HG02981 (cell line): ENCODE data around the gene ACER2.
A peak's percentile ranks its signal among the peaks of the same experiment; 100 is the strongest.
"Not testable (repeated sequence)": the region's sequence is repeated elsewhere in the genome, so short reads cannot be mapped to it uniquely, and the experiment has no call there.

Experiments used
- ATAC-seq: cut with Tn5 transposase; IDR thresholded peaks from one replicate; pipeline ENCODE4 v1.9.1; 2021; ENCODE audit warnings: mild to moderate bottlenecking, moderate library complexity; ENCODE audit not compliant: unreplicated experiment

The ACER2 gene

DNA sequence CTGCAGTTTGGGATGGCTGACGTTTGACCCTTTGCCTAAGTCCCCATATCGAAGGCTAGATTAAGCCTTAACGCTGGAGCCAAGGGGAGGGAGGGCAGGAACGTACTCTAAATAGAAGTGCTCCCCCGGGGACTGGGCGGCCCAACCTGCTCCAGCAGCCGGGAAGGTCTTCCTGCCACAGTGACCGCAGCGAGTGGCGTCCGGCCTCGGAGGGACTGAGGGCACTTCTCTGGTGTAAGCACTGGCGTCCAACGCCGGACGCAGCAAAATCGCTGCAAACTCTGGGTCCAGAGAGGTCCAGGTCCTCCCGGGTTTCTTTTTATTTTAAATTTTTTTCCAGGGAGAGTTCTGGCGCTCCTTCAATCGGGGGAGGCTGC lies 505 bp upstream of the ACER2 start:
- peak; percentile 1 for ATAC-seq

DNA sequence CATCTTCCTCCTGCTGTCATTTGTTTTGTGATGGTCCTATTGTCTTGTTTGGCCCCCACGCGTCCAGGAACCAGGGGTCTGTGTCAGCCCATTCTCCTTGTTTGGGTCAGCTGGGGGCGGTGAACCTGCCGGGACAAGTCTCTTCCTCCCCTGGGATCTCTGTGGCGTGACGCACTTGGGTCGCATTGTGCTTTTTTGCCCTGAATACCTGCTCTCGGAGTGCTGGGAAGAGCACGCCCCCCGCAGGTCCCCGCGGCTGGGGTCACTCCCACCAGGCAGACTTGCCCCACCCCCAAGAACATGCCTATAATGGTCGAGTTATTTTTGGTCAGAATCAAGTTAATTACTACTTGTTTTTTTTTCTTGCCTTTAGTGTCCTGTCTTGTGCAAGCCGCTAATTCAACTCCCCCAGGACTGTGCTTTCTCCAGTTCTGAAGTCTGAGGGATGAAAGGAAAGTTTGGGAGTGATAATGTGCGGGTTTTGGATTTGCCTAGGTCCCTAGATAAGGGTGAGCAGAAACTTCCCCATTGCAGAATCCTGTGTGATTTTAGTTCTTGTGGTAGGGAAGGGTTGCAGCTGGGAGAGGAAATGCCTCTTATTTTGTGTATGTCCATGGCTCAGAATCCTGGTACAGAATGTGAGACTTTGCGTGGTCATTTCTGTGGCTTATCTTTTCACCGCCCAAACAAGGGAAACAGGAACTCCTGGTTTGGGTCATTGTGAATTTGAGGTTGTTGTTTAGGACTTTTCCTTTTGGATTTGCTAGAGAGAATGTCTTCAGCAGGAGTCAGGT lies 789 bp downstream of the ACER2 start:
- peak; percentile 8 for ATAC-seq

- no peak for ATAC-seq
These were observed 1.3 kb downstream of the ACER2 start for GRCh38 chr9:19410195-19410503.

- ATAC-seq: no peak
These were observed 1.8 kb downstream of the ACER2 start for GRCh38 chr9:19410594-19410993.

- ATAC-seq: no peak
These were observed 2.5 kb downstream of the ACER2 start for GRCh38 chr9:19411316-19411715.

DNA sequence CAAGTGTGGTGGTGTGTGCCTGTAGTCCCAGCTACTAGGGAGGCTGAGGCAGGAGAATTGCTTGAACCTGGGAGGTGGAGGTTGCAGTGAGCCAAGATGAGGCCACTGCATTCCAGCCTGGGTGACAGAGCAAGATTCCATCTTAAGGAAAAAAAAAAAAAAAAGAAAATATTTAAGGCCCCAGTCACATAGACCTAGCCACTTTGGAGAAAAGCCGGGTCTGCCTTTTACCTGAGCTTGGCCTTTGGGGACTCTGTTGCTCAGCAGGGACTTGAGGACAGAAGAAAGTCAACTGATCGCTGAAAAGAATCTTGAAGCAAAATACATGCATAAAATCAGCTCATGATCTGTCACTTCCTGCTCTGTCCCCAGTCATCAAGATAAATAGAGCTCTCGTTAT lies 4.6 kb downstream of the ACER2 start:
- not testable (repeated sequence) for ATAC-seq

GRCh38 chr9:19416143-19416542 lies 7.3 kb downstream of the ACER2 start:
- no peak for ATAC-seq

GRCh38 chr9:19420877-19421276 lies 12.1 kb downstream of the ACER2 start:
- no peak for ATAC-seq

DNA sequence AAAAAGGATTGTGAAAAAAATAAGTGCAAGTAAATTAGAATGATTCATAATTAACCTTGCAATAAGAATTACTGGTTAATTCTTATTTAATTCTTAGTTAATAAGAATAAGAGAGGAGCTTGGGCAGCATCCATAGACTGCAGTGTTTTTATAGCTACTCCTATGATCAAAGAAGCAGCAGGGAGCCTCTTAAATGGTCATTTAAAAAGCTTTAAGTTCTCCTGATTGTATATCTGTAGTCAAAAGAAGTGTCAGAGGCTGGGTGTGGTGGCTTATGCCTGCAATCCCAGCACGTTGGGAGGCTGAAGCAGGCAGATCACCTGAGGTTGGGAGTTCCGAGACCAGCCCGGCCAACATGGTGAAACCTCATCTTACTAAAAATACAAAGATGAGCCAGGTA lies 14.4 kb downstream of the ACER2 start:
- no peak for ATAC-seq

DNA sequence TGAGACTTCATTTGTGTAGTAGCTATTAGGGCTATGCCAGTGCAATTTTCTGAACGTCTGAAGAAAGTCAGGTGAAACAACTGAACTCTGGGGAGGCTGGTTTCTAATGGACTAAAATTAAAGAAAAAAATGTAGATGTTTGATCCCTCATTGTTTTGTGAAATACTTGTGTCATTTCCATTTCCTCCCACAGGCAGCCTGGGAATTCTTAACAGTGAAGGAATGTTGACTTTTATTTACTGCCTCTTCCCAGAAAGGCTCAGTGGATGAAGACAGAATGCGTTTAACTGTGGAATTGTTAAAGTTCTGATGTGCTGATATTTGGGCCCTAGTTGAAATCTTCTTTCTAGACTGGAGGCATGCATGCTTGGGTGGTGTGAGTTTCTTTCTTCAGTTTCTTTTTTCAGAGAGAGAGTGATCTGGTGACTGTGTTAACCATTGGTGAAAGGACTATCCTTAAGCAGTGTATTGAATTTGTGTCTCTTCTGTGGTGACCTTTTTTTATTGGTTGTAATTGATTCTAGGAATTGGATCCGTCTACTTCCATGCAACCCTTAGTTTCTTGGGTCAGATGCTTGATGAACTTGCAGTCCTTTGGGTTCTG lies 15.5 kb downstream of the ACER2 start:
- ATAC-seq: peak; percentile 74

GRCh38 chr9:19429595-19429994 lies 20.8 kb downstream of the ACER2 start:
- no peak for ATAC-seq

DNA sequence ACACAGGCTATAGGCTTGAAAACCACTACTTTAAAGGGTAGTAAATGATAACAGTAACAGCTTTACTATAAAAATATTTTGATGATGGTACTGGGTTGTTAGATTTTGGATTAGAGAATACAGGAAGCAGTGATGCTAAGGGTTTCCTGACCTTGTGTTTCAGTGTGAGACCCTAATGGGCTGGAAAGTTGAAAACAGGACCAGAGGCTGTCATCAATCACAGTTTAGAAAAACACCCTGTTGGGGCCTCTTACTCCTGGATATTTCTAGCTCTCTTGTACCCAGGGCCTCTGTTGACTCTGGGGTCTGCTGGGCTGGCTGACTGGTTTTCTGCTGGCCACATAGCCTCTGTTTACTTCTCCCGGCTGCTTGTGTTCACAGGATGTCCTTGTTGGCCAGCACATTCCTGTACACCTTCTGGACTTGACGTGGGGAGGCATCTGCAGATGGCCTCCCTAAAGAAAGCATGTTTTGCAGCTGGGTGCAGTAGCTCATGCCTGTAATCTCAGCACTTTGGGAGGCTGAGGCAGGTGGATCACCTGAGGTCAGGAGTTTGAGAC lies 21.5 kb downstream of the ACER2 start:
- no peak for ATAC-seq

DNA sequence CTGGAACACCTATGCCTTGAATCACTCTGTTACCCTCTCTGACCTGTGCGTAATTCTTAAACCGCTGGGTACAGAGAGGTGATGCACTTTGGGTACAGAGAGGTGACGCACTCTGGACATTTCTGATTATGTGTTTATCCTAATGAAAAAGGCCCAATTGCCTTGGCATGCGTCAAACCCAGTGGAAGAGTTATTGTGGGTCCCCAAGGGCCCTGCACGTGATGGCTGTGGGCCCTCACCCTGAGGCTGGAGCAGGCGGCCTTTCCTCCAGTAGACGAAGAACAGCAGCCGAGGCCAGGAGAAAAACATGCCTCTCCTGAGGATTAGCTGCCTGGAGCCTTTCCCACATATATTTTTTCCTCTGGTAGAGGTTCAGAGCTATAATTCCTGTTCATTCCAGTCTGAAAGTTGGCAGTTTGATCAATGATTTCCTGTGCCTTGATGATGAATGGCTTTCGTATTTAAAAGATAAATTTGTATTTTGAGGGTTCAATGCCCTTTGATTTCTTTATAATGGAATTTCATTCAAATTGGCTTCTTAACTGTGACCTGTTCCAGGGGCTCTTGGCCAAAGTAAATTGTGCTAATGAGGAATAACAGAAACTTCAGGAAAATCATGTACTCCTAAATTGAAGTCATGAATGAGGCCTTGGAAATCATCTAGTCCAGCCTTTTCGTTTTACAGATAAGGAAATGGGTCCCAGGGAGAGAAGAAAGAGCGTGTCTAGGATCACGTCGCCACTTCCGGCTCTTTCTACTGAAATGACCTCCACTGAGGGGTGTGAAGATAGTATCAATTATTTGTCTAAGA lies 22.8 kb downstream of the ACER2 start:
- ATAC-seq: no peak

DNA sequence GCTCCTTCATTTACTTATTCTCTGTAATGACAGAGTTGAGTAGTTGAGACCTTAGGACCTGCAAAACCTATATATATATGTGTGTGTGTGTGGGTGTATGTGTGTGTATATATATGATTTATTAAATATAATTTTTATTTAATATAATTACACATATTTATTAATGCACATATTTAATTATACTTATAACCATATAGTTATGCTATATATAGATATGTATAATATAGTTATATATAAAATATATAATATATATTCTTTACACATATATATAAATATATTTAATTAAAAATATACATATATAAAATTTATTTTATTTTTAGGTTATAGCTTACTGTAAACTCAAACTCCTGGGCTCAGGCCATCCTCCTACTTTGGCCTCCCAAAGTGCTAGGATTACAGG lies 23.7 kb downstream of the ACER2 start:
- no peak for ATAC-seq

- ATAC-seq: not testable (repeated sequence)
These were observed 24.9 kb downstream of the ACER2 start for GRCh38 chr9:19433729-19434128.

DNA sequence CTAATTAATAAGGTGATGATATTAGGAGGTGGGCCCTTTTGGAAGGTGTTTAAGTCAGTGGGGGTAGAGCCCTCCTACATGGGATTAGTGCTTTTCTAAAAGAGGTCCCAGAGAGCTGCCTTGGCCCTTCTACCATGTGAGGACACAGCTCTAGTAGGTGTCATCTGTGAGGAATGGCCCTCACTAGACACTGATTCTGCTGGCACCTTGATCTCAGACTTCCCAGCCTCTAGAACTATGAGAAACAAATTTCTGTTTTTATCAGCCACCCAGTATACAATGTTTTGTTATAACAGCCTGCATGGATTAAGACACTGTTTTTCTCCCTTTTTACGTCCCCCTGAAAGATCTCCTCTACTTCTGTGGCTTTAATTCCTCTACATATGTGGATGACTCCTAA lies 31.6 kb downstream of the ACER2 start:
- ATAC-seq: no peak

- peak; percentile 30 for ATAC-seq
These were observed 32.2 kb downstream of the ACER2 start for GRCh38 chr9:19440823-19441580.

GRCh38 chr9:19441730-19442129 lies 32.9 kb downstream of the ACER2 start:
- peak; percentile 74 for ATAC-seq

DNA sequence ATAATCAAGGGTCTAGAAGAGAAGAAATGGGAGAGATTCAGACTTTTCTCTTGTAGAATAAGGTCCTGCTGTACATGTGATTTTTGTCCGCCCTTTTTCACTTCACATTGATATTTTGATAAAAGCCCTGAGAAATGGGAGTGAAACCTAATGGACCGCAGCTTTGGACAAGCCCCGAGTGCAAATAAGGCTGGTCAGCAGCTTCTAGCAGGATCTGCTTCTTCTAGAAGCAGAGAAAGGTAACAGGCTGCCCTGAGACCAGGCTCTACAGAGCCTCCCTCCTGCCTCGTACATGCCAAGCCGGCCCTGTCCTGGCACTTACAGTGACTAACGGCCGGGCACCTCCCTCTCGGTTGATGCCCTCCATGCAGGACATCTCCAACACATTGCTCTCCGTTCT lies 33.4 kb downstream of the ACER2 start:
- ATAC-seq: no peak

GRCh38 chr9:19445452-19445851 lies 36.6 kb downstream of the ACER2 start:
- ATAC-seq: no peak

DNA sequence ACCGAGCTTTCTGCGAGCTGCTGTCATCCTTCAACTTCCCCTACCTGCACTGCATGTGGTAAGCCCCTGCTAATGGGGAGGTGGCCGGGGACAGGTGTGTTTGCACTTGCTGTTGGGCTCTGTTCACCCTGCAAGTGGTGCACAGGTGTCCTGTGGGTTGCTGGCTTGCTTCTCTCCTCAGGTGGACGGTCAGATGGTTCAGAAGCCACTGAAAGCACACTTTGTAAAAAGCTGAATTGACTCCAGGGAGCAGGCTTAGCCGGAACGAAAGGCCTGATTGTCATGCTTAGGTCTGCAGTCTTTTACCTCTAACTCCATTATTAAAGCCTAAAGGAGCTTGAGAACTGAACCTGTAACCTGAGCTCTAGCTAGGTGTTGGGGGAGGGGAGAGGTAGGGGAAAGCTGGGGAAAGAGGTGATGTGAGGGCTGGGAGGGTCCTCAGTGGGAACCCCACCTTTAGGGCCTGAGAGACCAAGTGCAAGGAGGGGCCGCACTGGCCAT lies 37.6 kb downstream of the ACER2 start:
- ATAC-seq: no peak
